Stimulated activated CD8-positive, alpha-beta memory T cell treated with anti-CD3 and anti-CD28 coated beads, Interleukin-15, amount 100 ng/mL, for 48 hours (primary cell): ENCODE data around the gene C16orf78.
A peak's percentile ranks its signal among the peaks of the same experiment; 100 is the strongest.

Experiments
- DNase-seq, 2 donors: peaks; one replicate each; pipeline ENCODE4 v3.0.0-alpha.2; 2020; ENCODE audit warnings: low read depth in 2 of 2

C16orf78 gene

DNA sequence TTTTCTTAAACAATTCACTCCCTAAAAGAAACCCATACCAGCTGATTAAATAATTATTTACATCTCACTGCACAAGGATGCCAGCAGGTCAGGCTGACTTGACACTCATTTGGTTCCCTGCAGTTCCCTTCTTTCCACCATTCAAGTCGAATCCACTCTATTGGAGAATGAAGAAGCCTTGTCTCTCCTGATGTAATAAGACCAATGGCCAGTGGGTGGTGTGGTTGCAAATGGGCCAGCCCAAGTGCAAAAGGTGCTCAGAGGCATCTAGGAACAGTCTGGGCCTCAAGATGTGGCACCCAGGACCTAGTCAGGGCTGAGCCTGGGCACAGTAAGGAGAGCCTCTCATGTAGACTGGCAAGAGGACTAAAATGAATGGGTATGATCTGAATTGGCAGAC is 9.3 kb downstream of the C16orf78 start:
- DNase-seq, result no peak

DNA sequence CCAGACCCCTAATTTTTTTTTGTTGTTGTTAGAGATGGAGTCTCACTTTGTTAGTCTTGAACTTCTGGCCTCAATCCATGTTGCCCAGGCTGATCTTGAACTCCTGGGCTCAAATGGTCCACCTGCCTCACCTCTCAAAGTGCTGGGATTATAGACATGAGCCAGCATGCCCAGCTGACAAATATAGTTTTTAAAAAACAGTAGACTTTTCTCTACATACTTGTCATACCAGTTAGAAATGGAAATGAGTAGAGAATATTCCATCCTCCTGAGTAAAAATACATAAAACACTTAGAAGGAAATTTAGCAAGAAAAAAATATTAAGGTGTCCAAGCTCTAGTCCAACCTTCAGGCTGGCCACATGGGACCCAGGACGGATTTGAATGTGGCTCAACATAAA is 21.4 kb downstream of the C16orf78 start:
- no peak for DNase-seq

DNA sequence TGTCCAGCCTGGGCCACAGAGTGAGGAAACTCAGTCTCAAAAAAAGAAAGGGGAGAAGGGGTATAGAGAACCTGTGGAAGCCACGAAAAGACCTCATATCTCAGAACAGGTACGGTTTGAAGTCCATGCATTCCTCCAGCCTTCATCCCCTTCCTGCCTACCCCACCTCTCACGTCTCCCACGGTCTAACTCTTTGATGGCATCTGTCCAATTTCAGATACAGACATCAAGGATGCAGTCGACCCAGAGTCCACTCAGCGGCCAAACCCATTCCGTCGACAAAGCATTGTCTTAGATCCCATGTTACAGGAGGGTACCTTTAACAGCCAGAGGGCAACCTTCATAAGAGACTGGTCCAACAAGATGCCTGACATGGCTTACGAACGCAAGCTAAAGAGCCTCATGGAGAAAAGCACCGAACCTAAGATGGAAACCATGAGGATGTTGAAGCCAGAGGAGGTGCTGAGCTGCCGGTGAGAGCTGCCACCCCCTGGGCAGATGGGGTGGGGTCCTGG is 22.7 kb downstream of the C16orf78 start:
- no peak for DNase-seq

DNA sequence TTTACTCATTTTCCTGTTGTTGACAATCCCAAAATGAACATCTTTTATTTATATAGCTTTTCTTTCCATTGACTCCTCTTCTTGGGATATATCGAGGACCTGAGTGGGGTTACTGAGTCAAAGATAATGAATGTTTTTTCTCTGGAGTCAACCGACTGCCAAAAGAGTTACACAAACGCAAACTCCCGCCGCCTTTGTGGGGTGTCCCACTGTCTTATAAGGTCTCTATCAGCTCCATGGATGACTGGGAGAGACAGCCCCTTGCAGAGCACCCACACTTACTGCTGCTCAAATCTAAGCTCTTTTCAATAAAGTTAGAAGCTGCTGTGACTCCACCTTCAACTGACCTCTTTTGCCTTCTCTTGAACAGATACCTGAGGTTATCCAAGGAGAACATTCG is 25.2 kb downstream of the C16orf78 start:
- DNase-seq, result no peak

DNA sequence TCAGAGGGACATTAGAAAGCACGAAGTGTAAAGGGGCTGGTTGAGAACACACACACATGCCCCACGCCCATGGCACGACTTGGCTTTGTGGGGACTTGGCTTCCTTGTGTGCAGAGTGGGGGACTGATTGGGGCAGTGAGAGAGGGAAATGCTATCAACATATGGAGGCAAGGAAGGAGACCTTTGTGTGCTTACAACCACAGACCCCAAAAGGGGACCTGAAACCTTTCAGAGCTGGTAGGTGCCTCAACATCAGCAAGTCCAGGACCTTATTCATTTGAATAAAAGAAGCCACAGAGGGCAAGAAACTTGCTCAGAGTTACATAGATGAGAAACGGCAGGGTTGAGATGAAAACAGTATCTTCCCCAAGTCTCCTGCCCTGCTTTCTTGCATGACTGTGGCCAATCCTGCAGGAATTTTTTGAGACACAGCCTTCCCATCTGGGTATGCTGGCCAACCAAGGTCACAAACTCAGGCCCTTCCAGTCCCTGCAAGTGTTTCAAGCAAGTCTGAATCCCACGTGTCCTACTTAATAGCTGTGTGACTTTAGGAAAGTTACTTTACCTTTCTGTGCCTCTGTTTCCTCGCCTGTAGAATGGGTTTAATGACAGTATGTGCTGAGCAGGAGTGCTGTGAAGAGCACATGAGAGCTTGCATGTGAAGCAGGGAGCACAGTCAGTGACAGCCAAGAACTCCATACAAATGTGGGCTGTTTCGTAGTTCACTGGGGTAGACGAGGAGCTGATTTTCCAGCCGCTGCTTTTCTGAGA is 26.2 kb downstream of the C16orf78 start:
- DNase-seq, result no peak

DNA sequence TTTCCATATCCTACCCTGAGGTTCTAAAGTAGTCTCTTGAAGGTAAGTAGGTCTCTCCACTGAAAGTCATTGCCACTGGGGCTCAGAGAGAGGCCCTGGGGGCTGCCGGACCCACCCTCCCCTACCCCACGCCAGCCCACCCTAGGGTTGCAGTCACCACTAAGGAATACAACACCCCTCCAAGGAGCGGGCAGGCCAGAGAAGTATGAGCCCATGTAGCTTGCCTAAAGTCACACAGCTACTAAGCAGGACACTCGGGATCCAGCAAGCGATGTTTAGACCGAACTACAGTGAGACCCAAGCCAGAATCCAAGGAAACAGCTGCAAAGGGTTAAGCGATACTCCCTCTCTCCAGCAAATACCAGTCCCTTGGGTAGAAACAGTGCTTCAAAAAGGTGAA is 27.0 kb downstream of the C16orf78 start:
- no peak for DNase-seq

DNA sequence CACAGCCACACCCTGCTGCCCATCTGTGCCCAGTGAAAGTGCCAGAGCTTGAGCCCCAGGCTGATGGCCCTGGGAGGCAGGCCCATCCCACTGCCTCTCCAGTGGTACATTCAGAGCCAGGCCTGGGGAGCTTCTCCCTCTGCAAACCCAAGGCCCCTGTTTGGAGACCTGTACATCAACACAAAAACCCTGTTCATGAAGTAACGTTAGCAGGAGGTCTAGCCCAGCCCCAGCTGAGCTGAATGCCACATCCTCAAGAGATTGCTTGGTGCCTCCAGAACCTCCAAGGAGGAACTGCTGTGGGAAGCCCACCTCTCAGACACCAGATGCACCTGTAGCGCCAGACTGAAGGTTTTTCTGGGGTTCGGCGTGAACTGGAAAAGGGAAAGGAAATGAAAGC is 31.5 kb downstream of the C16orf78 start:
- no peak for DNase-seq

DNA sequence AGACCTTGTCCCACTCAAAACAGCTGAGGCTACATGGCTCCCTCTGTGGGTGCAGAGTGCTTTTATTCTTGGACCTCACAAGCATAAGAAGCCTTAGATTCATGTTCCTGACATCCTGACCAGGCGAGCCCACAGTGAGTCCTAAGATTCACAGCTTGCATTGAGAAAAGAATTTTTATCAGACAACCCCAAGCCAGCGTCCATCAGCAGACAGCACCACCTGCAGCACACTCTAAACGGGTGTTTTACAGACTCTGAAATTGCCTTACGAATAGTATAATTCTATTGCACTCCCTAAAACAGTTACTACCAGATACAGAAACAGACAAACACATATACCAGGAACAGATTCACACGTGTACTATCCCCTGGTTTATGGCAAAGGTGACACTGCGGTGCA is 31.9 kb downstream of the C16orf78 start:
- no peak for DNase-seq

DNA sequence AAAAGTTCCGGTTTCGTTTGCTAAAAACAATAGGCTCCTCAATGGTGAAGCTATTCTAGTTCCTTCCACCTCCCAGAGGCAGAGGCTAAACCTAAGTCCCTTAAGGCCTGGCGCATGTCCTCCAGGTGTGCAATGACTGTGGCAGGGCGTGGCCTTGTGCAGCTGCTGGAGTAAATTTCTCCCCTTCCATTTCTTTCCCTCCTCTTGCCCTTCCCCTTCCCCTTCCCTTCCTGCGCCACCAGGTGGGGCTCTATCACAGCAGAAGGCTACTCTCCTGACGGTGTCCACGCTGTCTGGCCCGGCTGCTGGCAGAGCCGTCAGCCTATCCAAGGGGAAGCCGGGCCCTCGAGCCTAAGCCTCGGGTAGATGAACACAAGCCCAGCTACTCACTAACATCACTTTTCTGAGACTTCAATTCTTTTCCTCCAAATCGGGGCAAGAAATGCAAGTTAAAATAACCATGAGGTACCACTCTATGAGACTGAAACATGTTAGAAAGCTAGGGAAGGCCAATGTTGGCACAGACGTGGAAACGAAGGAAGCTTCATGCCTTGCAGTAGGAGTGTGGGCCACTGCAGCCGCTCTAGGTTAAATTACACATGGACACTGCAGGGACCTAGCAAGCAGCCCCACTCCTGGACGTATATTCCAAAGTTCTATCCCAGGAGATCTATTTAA is 34.4 kb downstream of the C16orf78 start:
- DNase-seq, result peak; percentile 33 to 37

DNA sequence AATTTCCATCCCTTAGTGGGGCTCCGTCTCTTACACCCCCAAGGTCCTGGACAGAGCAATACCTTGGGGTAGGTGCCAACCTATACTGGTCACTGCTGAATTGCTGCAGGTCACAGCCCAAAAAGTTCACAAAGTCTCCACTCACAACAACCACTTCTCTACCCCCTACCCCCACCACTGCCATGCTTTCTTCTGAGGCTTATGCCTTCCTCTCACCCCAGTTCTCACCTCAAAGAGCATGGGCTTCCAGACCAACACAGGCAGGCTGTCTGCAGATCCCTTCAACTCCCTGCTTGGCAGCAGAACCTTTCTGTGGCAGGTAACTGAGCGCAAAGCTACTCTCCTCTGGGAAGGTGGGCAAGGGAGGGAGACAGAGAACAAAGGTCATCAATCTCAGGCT is 35.5 kb downstream of the C16orf78 start:
- no peak for DNase-seq

DNA sequence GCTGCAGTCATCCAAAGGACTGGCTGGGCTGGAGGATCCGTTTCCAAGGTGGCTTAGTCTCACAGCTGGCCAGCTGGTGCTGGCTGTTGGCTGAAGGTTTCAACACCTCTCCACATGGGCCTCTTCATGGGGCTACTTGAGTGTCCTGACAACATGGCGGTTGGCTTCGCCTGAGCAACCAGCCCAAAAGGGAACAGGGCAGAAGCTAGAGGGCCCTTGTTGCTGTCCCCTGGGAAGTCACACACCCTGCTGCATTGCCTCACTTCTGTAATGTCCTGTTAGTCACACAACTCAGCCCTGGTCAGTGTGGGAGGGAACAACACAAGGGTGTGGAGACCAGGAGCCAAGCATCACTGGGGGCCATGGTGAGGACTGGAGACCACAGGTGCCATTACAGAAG is 36.6 kb downstream of the C16orf78 start:
- no peak for DNase-seq

DNA sequence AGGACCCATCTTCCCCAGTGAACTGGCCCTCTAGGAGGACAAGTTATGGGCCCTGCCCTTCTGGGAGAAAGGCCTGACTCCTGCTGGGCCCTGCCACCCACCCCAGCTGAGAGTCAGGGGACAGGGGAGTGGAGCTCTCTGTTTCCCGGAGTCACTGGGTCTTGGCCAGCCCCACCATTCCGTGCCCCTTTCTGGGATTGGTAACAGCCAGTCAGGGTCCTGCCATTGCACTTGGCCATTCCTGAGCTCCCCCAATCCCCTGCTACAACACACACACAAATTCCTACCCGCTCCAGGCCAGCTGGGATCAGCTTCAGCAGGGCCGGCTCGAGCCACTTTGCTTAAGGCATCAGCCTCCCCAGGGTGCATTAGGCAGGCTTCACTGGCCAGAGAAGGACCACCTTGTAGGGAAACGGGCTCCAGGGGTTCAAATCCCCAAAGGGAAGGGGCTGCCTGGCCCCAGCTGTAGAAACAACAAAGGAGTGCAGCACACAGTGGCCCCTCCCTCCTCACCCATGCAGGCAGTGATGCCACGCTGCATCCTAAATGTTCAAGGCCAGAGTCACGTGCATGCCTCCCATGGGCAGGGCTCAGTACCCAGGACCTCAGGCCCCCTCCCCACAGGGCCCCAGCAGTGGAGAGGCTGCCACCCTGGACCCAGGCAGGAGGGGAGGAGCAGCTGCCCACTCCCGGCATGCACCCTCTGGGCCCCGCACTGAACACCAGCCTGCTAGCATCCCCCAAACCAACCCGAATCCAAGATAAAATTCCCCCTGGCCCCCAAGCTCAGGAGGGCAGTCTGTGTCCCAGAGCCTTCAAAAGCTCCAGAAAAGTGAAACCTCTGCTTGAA is 37.7 kb downstream of the C16orf78 start:
- DNase-seq, result no peak

DNA sequence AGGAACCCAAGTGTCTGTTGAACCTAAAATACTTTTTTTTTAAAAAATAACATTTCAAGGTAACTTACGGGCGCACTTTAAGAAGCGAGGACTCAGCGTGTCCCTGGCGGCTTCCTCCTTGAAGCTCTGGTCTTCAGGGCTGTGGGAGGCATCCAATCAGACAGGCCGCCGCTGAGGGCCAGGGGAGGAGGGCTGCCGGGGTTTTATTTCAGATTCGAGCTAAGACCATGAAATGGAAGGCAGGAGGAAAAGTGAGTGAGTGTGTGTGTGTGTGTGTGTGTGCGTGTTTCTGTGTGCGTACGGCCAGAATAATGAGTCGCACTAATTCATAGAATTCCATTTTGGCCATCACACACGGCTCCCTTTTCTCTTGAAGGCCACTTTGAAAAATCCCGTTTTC is 41.1 kb downstream of the C16orf78 start:
- no peak for DNase-seq

DNA sequence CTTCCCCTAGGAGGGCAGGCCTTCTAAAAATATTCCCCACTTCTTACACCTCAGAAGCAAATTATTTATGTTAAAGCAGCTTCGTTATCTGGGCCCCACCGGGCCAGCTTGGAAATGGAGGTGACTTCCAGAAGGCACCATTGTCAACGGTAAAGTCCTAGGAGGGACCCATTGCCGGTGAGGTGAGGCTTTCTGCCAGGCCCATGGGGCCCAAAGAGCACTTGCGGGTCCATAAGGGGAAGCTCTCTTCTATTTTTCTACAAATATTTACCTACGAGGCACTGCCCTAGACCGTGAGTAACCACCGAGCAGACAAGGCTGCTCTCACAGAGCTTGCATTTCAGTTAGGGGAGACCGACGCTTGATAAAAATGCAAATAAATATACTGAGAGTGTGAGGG is 41.5 kb downstream of the C16orf78 start:
- no peak for DNase-seq

DNA sequence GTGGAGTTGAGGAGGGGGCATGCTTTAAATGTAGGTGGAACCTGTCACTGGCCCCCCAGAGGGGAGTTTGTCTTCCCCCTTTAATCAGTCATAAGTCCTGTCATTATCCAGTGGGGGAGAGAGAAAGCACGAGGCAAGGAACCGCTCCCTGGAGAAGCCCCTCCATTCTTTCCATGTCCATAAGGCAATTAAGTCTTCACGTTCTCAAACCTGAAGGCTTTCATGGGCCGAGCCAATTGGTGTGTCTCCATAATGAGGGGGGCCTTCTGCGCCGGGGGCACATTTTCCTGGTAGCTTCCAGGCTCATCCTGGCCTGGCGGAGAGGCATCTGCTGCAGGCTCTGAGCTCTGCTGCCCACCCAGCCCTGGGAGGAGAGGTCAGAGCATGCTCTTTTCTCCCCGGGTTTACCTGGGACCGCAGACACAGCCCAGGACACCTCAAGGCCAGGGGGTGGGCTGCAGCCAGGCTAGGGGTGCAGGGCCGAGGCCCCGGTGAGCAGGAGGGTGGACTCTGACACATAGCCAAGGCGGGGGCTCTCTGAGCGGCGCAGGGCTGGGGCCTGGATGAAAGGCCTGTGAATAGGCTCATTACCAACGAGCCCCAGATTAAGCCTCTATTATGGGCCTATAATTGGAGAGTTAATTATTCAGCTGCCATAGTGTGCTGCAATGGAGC is 42.5 kb downstream of the C16orf78 start:
- DNase-seq, result no peak

DNA sequence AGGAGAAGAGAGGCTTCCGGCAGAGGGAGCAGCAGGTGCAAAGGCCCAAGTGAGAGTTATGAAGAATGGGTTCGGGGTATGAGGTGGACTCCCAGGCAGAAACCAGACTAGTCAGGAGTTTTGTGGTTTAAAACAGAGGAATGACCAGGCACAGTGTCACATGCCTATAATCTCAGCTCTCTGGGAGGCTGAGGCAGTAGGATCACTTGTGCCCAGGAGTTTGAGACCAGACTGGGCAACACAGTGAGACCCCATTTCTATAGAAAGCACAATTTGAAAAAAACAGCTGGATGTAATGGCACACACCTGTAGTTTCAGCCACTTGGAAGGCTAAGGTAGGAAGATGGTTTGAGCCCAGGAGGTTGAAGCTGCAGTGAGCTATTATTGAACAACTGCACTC is 43.8 kb downstream of the C16orf78 start:
- DNase-seq, result no peak

DNA sequence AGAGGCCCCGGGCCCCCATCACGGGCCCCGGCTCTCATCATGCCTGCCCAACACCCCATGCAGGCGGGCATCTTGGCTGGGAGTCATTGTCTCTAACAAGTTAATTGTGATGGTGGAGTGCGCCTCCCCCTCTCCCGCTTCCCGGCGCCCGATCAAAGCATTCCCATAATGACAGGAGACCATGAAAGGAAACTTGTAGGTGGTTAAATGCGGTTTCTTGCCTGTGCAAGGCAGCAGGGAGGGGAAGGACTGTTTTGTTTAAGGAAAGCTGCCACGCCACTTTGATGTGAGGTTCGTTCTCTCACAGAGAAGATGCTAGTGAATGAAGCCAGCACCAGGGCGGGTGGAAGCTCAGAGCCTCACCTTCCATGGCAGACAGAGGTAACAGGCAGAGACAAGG is 45.4 kb downstream of the C16orf78 start:
- DNase-seq, result no peak

DNA sequence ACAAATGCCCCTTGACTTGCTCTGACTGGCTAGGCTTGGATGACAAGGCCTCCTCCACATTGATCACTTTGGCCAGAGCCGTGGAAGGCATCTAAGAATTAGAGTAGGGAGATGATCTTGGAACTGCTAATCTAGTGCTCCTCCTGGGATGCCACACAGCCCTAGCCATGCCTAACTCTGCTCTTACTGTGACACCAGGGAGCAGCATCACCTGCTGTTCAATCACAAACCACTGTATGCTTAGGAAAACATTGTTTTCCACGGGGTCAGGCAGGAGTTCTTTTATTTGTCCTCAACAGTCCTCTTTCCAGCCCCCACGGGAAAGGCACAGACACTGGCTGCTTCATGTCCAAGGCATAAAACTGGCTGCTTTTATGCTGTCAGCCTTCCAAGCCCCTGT is 46.3 kb downstream of the C16orf78 start:
- DNase-seq, result no peak

DNA sequence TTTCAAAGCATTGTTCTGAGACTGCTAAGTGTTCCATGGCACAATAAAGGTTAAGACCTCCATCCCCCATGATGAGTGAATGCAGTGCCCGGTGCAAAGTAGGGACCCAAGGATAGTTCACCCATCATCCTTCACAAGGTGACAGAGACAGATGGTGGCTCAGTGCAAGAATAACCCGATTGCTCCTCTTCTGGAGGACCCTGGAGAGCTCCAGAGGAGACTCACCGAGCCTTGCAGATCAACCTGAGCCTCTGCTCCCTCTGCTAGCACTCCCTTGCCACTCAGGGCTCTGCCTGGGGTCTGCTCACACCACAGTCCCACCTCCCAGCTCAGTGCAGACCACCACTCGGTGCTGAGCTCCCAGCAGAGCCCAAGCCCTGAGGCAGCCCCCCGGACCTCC is 49.3 kb downstream of the C16orf78 start:
- no peak for DNase-seq

DNA sequence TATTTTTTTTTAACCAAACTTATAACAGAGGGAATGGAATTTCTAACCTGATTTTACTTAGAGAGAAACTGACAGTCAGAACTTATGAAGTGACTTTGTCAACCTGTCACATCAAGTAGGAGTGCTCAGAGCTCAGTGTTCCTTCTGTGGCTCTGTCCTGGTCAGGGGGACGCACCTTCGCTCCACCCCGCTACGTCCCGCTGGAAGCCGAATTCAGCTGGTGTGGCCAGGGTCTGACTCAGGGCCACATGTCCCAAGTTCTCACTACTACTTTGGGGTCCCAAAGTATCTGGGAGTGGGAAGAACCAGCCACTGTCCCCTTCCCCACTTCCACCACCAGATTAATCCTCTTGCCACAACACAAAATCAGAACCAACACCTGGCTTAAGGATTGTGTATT is 51.4 kb downstream of the C16orf78 start:
- no peak for DNase-seq

DNA sequence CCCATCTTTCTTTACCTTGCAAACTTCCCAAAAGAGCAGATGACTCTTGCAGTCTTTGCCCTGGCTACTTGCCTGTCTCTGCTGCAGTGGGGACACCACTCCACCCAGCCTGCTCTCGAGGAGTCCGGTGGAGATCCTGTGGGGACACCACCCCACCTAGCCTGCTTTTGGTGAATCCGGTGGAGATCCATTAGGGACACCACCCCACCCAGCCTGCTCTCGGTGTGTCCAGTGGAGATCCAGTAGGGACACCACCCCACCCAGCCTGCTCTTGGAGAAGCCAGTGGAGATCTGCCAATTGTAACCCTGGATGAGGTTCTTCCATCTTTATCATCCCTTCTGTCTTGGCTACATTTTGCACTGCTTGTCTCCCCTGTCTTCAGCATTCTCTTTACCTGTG is 54.2 kb downstream of the C16orf78 start:
- DNase-seq, result no peak

DNA sequence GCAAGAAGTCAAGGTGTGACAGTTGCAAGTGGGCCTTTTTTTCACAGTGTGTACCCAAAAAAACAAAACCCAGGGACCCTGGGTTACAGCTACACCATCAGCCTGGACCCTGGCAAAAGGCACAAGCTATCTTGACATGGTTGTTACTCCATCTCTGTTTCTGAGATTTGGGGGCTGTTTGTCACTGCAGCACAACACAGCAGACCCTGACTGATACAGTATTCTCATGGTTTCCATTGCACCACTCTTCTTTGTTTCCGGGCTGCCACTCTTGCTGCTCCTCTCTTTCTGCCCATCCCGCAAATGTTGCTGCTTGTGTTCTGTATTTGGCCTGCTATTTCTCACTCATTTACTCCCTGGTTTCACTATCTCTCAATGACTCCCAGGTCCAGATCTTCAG is 55.2 kb downstream of the C16orf78 start:
- no peak for DNase-seq
